CD14-positive monocyte (primary cell): ENCODE measurements around the gene MLLT1. TPM values are rescaled to one million over a fixed set of nuclear protein-coding genes. Genes with fewer than 3 reads are reported as not detected.
A peak's percentile ranks its signal among the peaks of the same experiment; 100 is the strongest.

Source experiments
- DNase-seq, 3 donors: peaks; one replicate each; pipeline ENCODE4 v3.0.0-alpha.2; 2011 to 2022
- H2AFZ ChIP-seq: 2 replicates; pipeline ENCODE4 v1.6.0; 2012; ENCODE audit warnings: mild to moderate bottlenecking, low read depth, low read length, inconsistent platforms; ENCODE audit not compliant: insufficient read depth, poor library complexity, severe bottlenecking
- H3K27ac ChIP-seq, 2 donors: 1 replicate in 1 of 2; 2 replicates in 1 of 2; pipeline ENCODE4 v1.5.1; 2012 to 2013; ENCODE audit warnings: low read length in 2 of 2, control low read depth in 1 of 2, inconsistent platforms in 1 of 2, low read depth in 1 of 2, mild to moderate bottlenecking in 1 of 2
- H3K27me3 ChIP-seq, 2 donors: one replicate each; pipeline versions ENCODE4 v1.6.0 to v1.6.1; 2011 to 2013; ENCODE audit warnings: low read length in 2 of 2; ENCODE audit not compliant: control insufficient read depth in 2 of 2, insufficient read depth in 2 of 2
- H3K36me3 ChIP-seq, 2 donors: replicated peaks in 1 of 2; 1 replicate in 1 of 2; 2 replicates in 1 of 2; pipeline versions ENCODE4 v1.5.1 to v1.6.1; 2012 to 2013; ENCODE audit warnings: low read length in 2 of 2, control low read depth in 1 of 2, inconsistent platforms in 1 of 2, mild to moderate bottlenecking in 1 of 2; ENCODE audit not compliant: insufficient read depth in 2 of 2, control insufficient read depth in 1 of 2
- H3K4me1 ChIP-seq, 2 donors: 1 replicate in 1 of 2; 2 replicates in 1 of 2; pipeline versions ENCODE4 v1.5.1 to v1.6.1; 2012 to 2013; ENCODE audit warnings: low read length in 2 of 2, control low read depth in 1 of 2, inconsistent platforms in 1 of 2, mild to moderate bottlenecking in 1 of 2, moderate library complexity in 1 of 2; ENCODE audit not compliant: insufficient read depth in 2 of 2, control insufficient read depth in 1 of 2
- H3K4me2 ChIP-seq: replicated peaks from 2 replicates; pipeline ENCODE3; 2012; ENCODE audit warnings: low read length, moderate library complexity, mild to moderate bottlenecking; ENCODE audit not compliant: poor library complexity, severe bottlenecking; ENCODE audit errors: extremely low read depth
- H3K4me3 ChIP-seq, 3 experiments: fragments of 200-600 bp in 1 of 3; sonication (generic) in 1 of 3; replicated peaks in 1 of 3; 1 replicate in 2 of 3; 2 replicates in 1 of 3; pipeline ENCODE4 v1.5.1; 2011 to 2013; ENCODE audit warnings: low read length in 3 of 3, mild to moderate bottlenecking in 3 of 3, control low read depth in 2 of 3, low read depth in 2 of 3, inconsistent platforms in 1 of 3, moderate library complexity in 1 of 3
- H3K79me2 ChIP-seq: 2 replicates; pipeline ENCODE4 v1.6.0; 2012; ENCODE audit warnings: mild to moderate bottlenecking, control low read depth, inconsistent platforms, low read length, moderate library complexity; ENCODE audit not compliant: insufficient read depth
- H3K9ac ChIP-seq: 2 replicates; pipeline ENCODE4 v1.6.0; 2017; ENCODE audit warnings: low read length, mild to moderate bottlenecking; ENCODE audit not compliant: insufficient read depth, poor library complexity, severe bottlenecking
- H3K9me3 ChIP-seq, 2 donors: replicated peaks in 1 of 2; 1 replicate in 1 of 2; 2 replicates in 1 of 2; pipeline versions ENCODE4 v1.5.1 to v1.6.1; 2012 to 2013; ENCODE audit warnings: low read length in 2 of 2, control low read depth in 1 of 2; ENCODE audit not compliant: control insufficient read depth in 1 of 2, insufficient read depth in 1 of 2
- H4K20me1 ChIP-seq: 2 replicates; pipeline ENCODE4 v1.6.0; 2012; ENCODE audit warnings: mild to moderate bottlenecking, low read length, control low read depth, moderate library complexity; ENCODE audit not compliant: insufficient read depth
- H3K27ac Mint-ChIP-seq, 7 donors: one replicate each; pipeline ENCODE4 v1.8.0; 2020; ENCODE audit warnings: mild to moderate bottlenecking in 7 of 7, mixed read lengths in 7 of 7, moderate library complexity in 6 of 7, inconsistent platforms in 2 of 7
- H3K27me3 Mint-ChIP-seq, 3 donors: one replicate each; pipeline ENCODE4 v1.8.0; 2021 to 2022; ENCODE audit warnings: low read depth in 3 of 3, mild to moderate bottlenecking in 3 of 3, mixed read lengths in 3 of 3, moderate library complexity in 3 of 3, inconsistent platforms in 1 of 3
- H3K36me3 Mint-ChIP-seq, 2 donors: one replicate each; pipeline ENCODE4 v1.8.0; 2020; ENCODE audit warnings: mixed read lengths in 2 of 2, inconsistent platforms in 1 of 2, mild to moderate bottlenecking in 1 of 2
- H3K4me1 Mint-ChIP-seq: one replicate; pipeline ENCODE4 v1.8.0; 2020; ENCODE audit warnings: mild to moderate bottlenecking, mixed read lengths
- H3K4me3 Mint-ChIP-seq, 2 donors: one replicate each; pipeline ENCODE4 v1.8.0; 2020; ENCODE audit warnings: mild to moderate bottlenecking in 2 of 2, mixed read lengths in 2 of 2, moderate library complexity in 1 of 2
- H3K9me3 Mint-ChIP-seq, 7 donors: one replicate each; pipeline ENCODE4 v1.8.0; 2020 to 2022; ENCODE audit warnings: mixed read lengths in 7 of 7, mild to moderate bottlenecking in 6 of 7, moderate library complexity in 6 of 7, inconsistent platforms in 2 of 7
- CTCF ChIP-seq: fragments of 200-600 bp; IDR thresholded peaks from one replicate; pipeline ENCODE4 v1.8.0; 2022; ENCODE audit warnings: antibody characterized with exemption, mild to moderate bottlenecking
- WGBS: methylation state at CpG from one replicate; pipeline ENCODE4 v1.1.5; 2013; ENCODE audit warnings: missing lambda C conversion rate; ENCODE audit not compliant: insufficient coverage; 5-methylcytosine and 5-hydroxymethylcytosine counted together
- intact Hi-C, 2 donors: fragments of 100-400 bp; cut with micrococcal nuclease; formaldehyde crosslinking; loops; one replicate each; pipeline versions ENCODE4 v1.15.0 to v1.15.1; 2023
- polyA plus RNA-seq, 3 donors: library from polyadenylated mRNA; depleted of rRNA in 1 of 3; unstranded in 2 of 3; stranded (reverse) in 1 of 3; fragments of 300-500 nt in 2 of 3; fragments of >200 nt in 1 of 3; fragmentation: Illumina TruSeq in 2 of 3; gene quantifications; 1 replicate in 2 of 3; 2 replicates in 1 of 3; pipeline ENCODE4 v1.2.3, GENCODE V29; 2012 to 2021

Gene MLLT1
- polyA plus RNA-seq, 3 donors: 0.65 to 17.3 (median 0.99) TPM

- H3K4me3 Mint-ChIP-seq: no peak overlapping the region
- 90% methylated on average over 17 of the region's 17 CpGs for WGBS
Observed at GRCh38 chr19:6230991-6231448, 48.8 kb downstream of the MLLT1 start.

GRCh38 chr19:6229951-6230712, 49.6 kb downstream of the MLLT1 start:
- Mint-ChIP-seq H3K4me3 (no peak overlapping the region), H3K4me1 (peaks cover 43% of the 10 kb centered on the region), H3K27me3 (peaks cover 0 to 2% (median 0%) of the 10 kb centered on the region in 3 donors), H3K36me3 (peaks cover 40 to 49% of the 10 kb centered on the region in 2 donors), H3K9me3 (no peaks in the 10 kb centered on the region), H3K27ac (peak overlapping the region in 3 of 7 donors; percentile 2 to 60 (median 54))
- Histone ChIP-seq H3K27me3 (no peaks in the 10 kb centered on the region), H3K36me3 (peaks cover 38 to 47% of the 10 kb centered on the region in 2 donors), H4K20me1 (peaks cover 99% of the 10 kb centered on the region), H3K79me2 (peaks cover 72% of the 10 kb centered on the region), H3K9me3 (no peaks in the 10 kb centered on the region), H3K4me3 (no peak overlapping the region), H3K4me2 (no peak overlapping the region), H3K27ac (no peak overlapping the region), H3K9ac (no peak overlapping the region), H3K4me1 (peaks cover 30 to 31% of the 10 kb centered on the region in 2 donors), H2AFZ (no peak overlapping the region)
- DNase-seq: no peak
- intact Hi-C loops: no loop called here
- WGBS: 91% methylated on average over 37 of the region's 43 CpGs
- TF ChIP-seq CTCF: no peak

More at GRCh38 chr19:6230991-6231448, 48.8 kb downstream of the MLLT1 start:
- intact Hi-C loops: no loop called here
- peaks cover 0 to 3% (median 0%) of the 10 kb centered on the region in 3 donors for H3K27me3 Mint-ChIP-seq
- H3K9me3 Mint-ChIP-seq: no peaks in the 10 kb centered on the region
- peaks cover 51% of the 10 kb centered on the region for H3K4me1 Mint-ChIP-seq
- H3K79me2 ChIP-seq: peaks cover 81% of the 10 kb centered on the region
- no peak overlapping the region for H3K9ac ChIP-seq
- no peak overlapping the region for H3K27ac ChIP-seq
- no peak overlapping the region for H2AFZ ChIP-seq
- peaks cover 34 to 41% of the 10 kb centered on the region in 2 donors for H3K36me3 Mint-ChIP-seq
- no peak for DNase-seq
- no peaks in the 10 kb centered on the region for H3K9me3 ChIP-seq
- H4K20me1 ChIP-seq: peaks cover 99% of the 10 kb centered on the region
- no peak overlapping the region for H3K4me2 ChIP-seq
- peak overlapping the region in 2 of 7 donors; percentile 55 to 64 for H3K27ac Mint-ChIP-seq
- no peaks in the 10 kb centered on the region for H3K27me3 ChIP-seq
- no peak for TF ChIP-seq CTCF
- H3K4me3 ChIP-seq: no peak overlapping the region
- peaks cover 29 to 39% of the 10 kb centered on the region in 2 donors for H3K36me3 ChIP-seq
- H3K4me1 ChIP-seq: peaks cover 33 to 40% of the 10 kb centered on the region in 2 donors
